Measurements from ENCODE around the gene KDM5A. TPM values are rescaled to one million over a fixed set of nuclear protein-coding genes. Genes with fewer than 3 reads are reported as not detected.

The KDM5A gene
- total RNA-seq, 4 donors from 2014 or later = 18.1 to 43.5 (median 25.5) TPM

DNA sequence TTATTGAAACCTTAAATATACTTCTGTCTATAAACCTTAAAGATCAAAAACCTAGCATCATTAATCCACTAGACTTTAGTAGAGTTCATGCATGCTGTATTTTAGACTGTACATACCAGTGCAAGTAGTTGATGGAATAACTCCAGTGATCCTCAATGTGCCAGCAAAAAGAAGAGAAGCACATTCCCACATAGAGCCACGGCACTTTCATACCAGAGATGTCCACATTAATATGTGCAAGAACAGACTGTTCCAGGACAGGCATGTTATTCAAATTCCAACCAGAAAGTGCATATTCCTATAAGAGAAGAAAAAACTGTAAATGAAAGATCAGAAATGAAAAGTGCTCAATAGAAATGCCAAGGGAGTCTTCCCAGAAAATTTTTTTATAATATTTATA lies 55.0 kb downstream of the KDM5A start:
- peaks cover 3 to 44% of the 10 kb centered on the region in 2 donors for H3K36me3 ChIP-seq

DNA sequence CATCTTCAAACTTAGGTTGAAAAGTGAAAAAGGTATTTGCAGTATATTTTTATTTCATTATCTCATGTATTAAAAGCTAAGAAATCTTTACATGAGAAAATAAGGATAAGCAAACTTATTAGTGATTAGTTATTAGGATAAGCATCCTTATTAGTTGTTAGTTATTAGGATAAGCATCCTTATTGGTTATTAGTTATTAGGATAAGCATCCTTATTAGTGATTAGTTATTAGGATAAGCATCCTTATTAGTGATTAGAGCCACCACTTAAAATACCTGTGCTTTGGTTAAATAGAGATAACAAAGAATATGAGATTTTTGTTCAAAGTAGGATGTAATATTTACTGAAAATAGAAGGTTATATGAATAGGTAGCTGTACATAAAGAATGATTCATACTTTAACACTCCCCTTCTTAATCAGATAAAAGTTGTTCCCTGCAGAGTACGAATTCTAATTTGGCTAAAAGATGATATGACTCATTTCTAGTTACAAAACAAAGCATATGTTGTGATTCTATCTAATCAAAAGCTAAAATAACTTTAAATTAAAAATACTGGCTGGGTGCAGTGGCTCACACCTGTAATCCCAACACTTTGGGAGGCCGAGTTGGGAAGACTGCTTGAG lies 56.4 kb downstream of the KDM5A start:
- Histone ChIP-seq H3K9me3 (no peaks in the 10 kb centered on the region), H3K4me1 (peaks cover 0 to 3% of the 10 kb centered on the region in 2 donors), H3K27ac (no peak overlapping the region), H3K36me3 (peaks cover 3 to 58% of the 10 kb centered on the region in 2 donors), H3K27me3 (no peaks in the 10 kb centered on the region), H3K4me3 (no peak overlapping the region)
- no peak for DNase-seq
- TF ChIP-seq POLR2A (IDR thresholded peaks at IDR 0.05) (no peak), CTCF (IDR thresholded peaks at IDR 0.05 in 4 of 5, conservative IDR thresholded peaks at IDR 0.05 in 1 of 5) (no peak)
- no peak for ATAC-seq
- intact Hi-C loops (cut with DNase I; ENCODE audit: low total_unique reads) (no loop called here), in situ Hi-C loops (cut with MboI; ENCODE audit: low sequenced_read_pairs in 4 of 4) (no loop called here)

More for the DNA sequence above, 55.0 kb downstream of the KDM5A start:
- no peak overlapping the region for H3K4me3 ChIP-seq
- H3K27me3 ChIP-seq = no peaks in the 10 kb centered on the region
- in situ Hi-C loops (cut with MboI; ENCODE audit: low sequenced_read_pairs in 4 of 4) = no loop called here
- intact Hi-C loops (cut with DNase I; ENCODE audit: low total_unique reads) = no loop called here
- no peaks in the 10 kb centered on the region for H3K9me3 ChIP-seq
- ATAC-seq (no peak), DNase-seq (no peak)
- no peak overlapping the region for H3K27ac ChIP-seq
- H3K4me1 ChIP-seq = peaks cover 0 to 3% of the 10 kb centered on the region in 2 donors
- TF ChIP-seq CTCF (IDR thresholded peaks at IDR 0.05 in 4 of 5, conservative IDR thresholded peaks at IDR 0.05 in 1 of 5) (no peak), POLR2A (IDR thresholded peaks at IDR 0.05) (no peak)

DNA sequence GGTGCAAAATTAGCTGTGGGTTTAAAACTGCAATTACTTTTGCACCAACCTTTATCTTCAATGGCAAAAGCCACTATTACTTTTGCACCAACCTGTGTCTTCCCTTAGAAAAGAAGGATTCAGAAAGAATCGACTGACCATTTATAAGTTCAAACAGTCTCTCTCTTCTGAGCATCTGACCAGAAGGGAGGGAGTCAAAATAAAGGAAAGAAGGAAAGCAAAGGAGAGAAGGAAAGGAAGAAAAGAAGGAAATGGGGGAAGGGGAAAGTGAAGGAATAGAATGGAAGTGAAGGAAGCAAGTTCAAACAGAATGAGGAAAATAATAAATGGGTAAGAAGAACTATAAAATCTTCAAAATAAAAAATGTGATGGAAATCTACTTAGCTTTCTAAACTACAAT lies 57.8 kb downstream of the KDM5A start:
- peaks cover 0 to 3% of the 10 kb centered on the region in 2 donors for H3K4me1 ChIP-seq
- TF ChIP-seq CTCF (IDR thresholded peaks at IDR 0.05 in 4 of 5, conservative IDR thresholded peaks at IDR 0.05 in 1 of 5) (no peak), POLR2A (IDR thresholded peaks at IDR 0.05) (no peak)
- H3K4me3 ChIP-seq = no peak overlapping the region
- no peak for ATAC-seq
- in situ Hi-C loops (cut with MboI; ENCODE audit: low sequenced_read_pairs in 4 of 4) (no loop called here), intact Hi-C loops (cut with DNase I; ENCODE audit: low total_unique reads) (no loop called here)
- H3K9me3 ChIP-seq = no peaks in the 10 kb centered on the region
- peaks cover 3 to 70% of the 10 kb centered on the region in 2 donors for H3K36me3 ChIP-seq
- DNase-seq = no peak
- no peak overlapping the region for H3K27ac ChIP-seq
- no peaks in the 10 kb centered on the region for H3K27me3 ChIP-seq

- Histone ChIP-seq H3K27me3 (no peaks in the 10 kb centered on the region), H3K4me1 (no peaks in the 10 kb centered on the region), H3K9me3 (no peaks in the 10 kb centered on the region), H3K27ac (no peak overlapping the region), H3K4me3 (no peak overlapping the region), H3K36me3 (peaks cover 0 to 87% of the 10 kb centered on the region in 2 donors)
- in situ Hi-C loops (cut with MboI; ENCODE audit: low sequenced_read_pairs in 4 of 4) (no loop called here), intact Hi-C loops (cut with DNase I; ENCODE audit: low total_unique reads) (no loop called here)
- no peak for DNase-seq
- TF ChIP-seq CTCF (IDR thresholded peaks at IDR 0.05 in 4 of 5, conservative IDR thresholded peaks at IDR 0.05 in 1 of 5) (no peak), POLR2A (IDR thresholded peaks at IDR 0.05) (no peak)
- ATAC-seq = no peak
Measured at GRCh38 chr12:325906-326305, 63.2 kb downstream of the KDM5A start.

DNA sequence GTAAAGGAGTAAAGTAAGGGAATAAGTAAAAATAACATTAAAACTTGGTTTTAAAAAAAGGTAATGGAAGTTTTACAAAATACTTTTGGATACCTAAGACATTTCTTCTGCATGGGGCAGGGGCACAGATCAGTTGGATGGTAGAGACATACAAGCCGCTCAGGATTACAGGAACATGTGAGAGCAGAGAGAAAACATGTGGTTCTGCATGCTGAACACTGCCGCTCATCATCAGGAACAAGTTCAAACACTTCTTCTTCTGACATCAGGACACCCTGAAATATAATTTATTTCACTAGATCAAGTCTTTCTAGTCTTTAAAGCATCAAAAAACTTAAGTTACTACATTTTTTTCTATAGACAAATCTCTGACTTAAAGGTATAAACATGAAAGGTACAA lies 65.6 kb downstream of the KDM5A start:
- no peaks in the 10 kb centered on the region for H3K27me3 ChIP-seq
- TF ChIP-seq CTCF (IDR thresholded peaks at IDR 0.05 in 4 of 5, conservative IDR thresholded peaks at IDR 0.05 in 1 of 5) (no peak), POLR2A (IDR thresholded peaks at IDR 0.05) (no peak)
- ATAC-seq = no peak
- no peaks in the 10 kb centered on the region for H3K4me1 ChIP-seq
- in situ Hi-C loops (cut with MboI; ENCODE audit: low sequenced_read_pairs in 4 of 4) (no loop called here), intact Hi-C loops (cut with DNase I; ENCODE audit: low total_unique reads) (no loop called here)
- DNase-seq = no peak
- H3K27ac ChIP-seq = no peak overlapping the region
- peaks cover 0 to 95% of the 10 kb centered on the region in 2 donors for H3K36me3 ChIP-seq
- H3K9me3 ChIP-seq = no peaks in the 10 kb centered on the region
- no peak overlapping the region for H3K4me3 ChIP-seq
